Type B pancreatic cell (in vitro differentiated cells): Measurements from ENCODE around the gene SLC38A11. TPM values are rescaled to one million over a fixed set of nuclear protein-coding genes. Genes with fewer than 3 reads are reported as not detected.

ENCODE experiments used
- DNase-seq: peaks from one replicate; pipeline ENCODE4 v3.0.0; 2021; ENCODE audit warnings: mixed read lengths; ENCODE audit not compliant: unreplicated experiment; ENCODE audit errors: extremely low spot score
- H3K27ac Mint-ChIP-seq: 2 replicates; pipeline ENCODE4 v1.8.0; 2021; ENCODE audit warnings: mild to moderate bottlenecking, mixed read lengths
- H3K27me3 Mint-ChIP-seq: 2 replicates; pipeline ENCODE4 v1.8.0; 2021; ENCODE audit warnings: mixed read lengths
- H3K36me3 Mint-ChIP-seq: 2 replicates; pipeline ENCODE4 v1.8.0; 2021; ENCODE audit warnings: mixed read lengths
- H3K4me1 Mint-ChIP-seq: one replicate; pipeline ENCODE4 v1.8.0; 2021; ENCODE audit warnings: mixed read lengths; ENCODE audit not compliant: unreplicated experiment
- H3K4me3 Mint-ChIP-seq: 2 replicates; pipeline ENCODE4 v1.8.0; 2021; ENCODE audit warnings: mild to moderate bottlenecking, mixed read lengths
- H3K9me3 Mint-ChIP-seq: 2 replicates; pipeline ENCODE4 v1.8.0; 2021; ENCODE audit warnings: mixed read lengths
- CTCF ChIP-seq: fragments of 200-600 bp; sonication (generic); conservative IDR thresholded peaks from 2 replicates; pipeline ENCODE4 v1.5.0; 2021; ENCODE audit warnings: antibody characterized with exemption, mild to moderate bottlenecking
- total RNA-seq: library from RNA; stranded (reverse); gene quantifications from 2 replicates; pipeline ENCODE4 v1.2.1, GENCODE V29; 2021; ENCODE audit warnings: low replicate concordance

The SLC38A11 gene
- total RNA-seq, 1 donor from 2014 or later = 3.7 TPM

GRCh38 chr2:164943289-164943688, 12.0 kb downstream of the SLC38A11 start:
- no peak for TF ChIP-seq CTCF
- Mint-ChIP-seq H3K4me3 (no peak overlapping the region), H3K27me3 (no peaks in the 10 kb centered on the region), H3K27ac (no peak overlapping the region), H3K36me3 (no peaks in the 10 kb centered on the region), H3K4me1 (no peaks in the 10 kb centered on the region), H3K9me3 (no peaks in the 10 kb centered on the region)
- DNase-seq = no peak

DNA sequence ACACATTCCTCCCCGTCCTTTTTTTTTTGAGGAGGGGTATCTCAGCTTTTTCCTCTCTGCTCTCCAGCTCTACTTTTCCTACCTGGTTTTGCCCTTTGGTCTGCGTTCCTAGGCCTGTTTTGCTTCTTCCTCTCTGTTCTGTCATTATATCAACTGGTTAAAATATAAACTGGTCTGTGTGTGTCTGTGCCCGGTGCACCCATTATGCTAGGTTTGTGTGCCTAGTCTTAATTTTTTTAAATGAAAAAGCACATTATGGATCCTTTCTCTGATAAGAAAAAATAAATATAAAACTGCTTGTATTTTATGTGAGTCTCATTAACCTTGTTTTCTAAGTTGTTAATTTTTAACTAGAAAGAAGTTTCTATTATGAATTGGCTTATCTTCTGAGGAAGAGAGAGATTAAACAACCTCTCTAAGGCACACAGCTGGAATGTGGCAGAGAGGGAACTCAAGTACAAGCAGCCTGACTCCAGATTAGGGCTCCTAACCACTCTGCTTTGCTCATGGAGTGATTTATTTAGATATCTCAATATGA, 17.4 kb downstream of the SLC38A11 start:
- no peaks in the 10 kb centered on the region for H3K36me3 Mint-ChIP-seq
- TF ChIP-seq CTCF = no peak
- H3K27me3 Mint-ChIP-seq = no peaks in the 10 kb centered on the region
- H3K4me3 Mint-ChIP-seq = peak overlapping the region; percentile 16
- DNase-seq = no peak
- peak overlapping the region; percentile 6 for H3K27ac Mint-ChIP-seq
- no peaks in the 10 kb centered on the region for H3K9me3 Mint-ChIP-seq
- H3K4me1 Mint-ChIP-seq = peaks cover 5% of the 10 kb centered on the region

- H3K4me3 Mint-ChIP-seq = no peak overlapping the region
- no peaks in the 10 kb centered on the region for H3K9me3 Mint-ChIP-seq
- DNase-seq = no peak
- no peak overlapping the region for H3K27ac Mint-ChIP-seq
- H3K27me3 Mint-ChIP-seq = no peaks in the 10 kb centered on the region
- H3K36me3 Mint-ChIP-seq = no peaks in the 10 kb centered on the region
- TF ChIP-seq CTCF = no peak
- peaks cover 5% of the 10 kb centered on the region for H3K4me1 Mint-ChIP-seq
These were observed 19.9 kb downstream of the SLC38A11 start for GRCh38 chr2:164935118-164936101.

GRCh38 chr2:164934401-164935117, 20.8 kb downstream of the SLC38A11 start:
- peaks cover 5% of the 10 kb centered on the region for H3K4me1 Mint-ChIP-seq
- DNase-seq = no peak
- TF ChIP-seq CTCF = no peak
- no peaks in the 10 kb centered on the region for H3K36me3 Mint-ChIP-seq
- H3K9me3 Mint-ChIP-seq = peaks cover 4% of the 10 kb centered on the region
- H3K27me3 Mint-ChIP-seq = no peaks in the 10 kb centered on the region
- H3K27ac Mint-ChIP-seq = no peak overlapping the region
- H3K4me3 Mint-ChIP-seq = no peak overlapping the region

DNA sequence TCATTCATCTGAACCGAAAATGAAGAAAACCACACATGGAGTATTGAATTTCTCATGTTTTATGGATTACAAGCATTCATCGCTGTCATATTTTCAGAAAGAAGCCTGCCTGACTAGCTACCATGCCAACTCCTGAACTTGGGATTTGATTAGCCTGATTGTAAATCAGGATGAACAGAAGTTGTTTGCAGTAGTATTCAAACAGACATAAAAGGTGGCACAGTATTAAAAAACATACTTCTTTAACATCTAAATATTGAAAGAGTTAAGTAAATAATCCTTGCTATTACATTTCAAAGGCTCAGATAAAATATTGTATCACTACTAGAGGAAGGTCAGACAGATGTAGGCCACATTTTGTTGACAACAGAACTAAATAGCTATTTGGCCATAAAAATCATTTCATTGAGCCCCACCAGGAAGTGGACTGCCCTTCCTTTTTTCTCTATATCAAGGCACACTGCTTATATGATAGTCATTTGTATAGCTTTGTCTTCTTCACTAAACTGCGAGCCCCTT, 21.6 kb downstream of the SLC38A11 start:
- H3K27me3 Mint-ChIP-seq = no peaks in the 10 kb centered on the region
- H3K4me1 Mint-ChIP-seq = peaks cover 5% of the 10 kb centered on the region
- H3K4me3 Mint-ChIP-seq = no peak overlapping the region
- TF ChIP-seq CTCF = no peak
- no peak for DNase-seq
- peaks cover 4% of the 10 kb centered on the region for H3K9me3 Mint-ChIP-seq
- H3K36me3 Mint-ChIP-seq = no peaks in the 10 kb centered on the region
- peak overlapping the region; percentile 21 for H3K27ac Mint-ChIP-seq
